Mesenchymal stem cell (in vitro differentiated cells and primary cell): ENCODE data around the gene KLHL14. TPM values are rescaled to one million over a fixed set of nuclear protein-coding genes. Genes with fewer than 3 reads are reported as not detected.

Experiments used
- DNase-seq: peaks from one replicate; pipeline ENCODE4 v3.0.0-alpha.2; 2013
- H2AFZ ChIP-seq: one replicate; pipeline ENCODE4 v1.6.1; 2013; ENCODE audit warnings: low read depth, mild to moderate bottlenecking, control low read depth, inconsistent platforms, low read length, moderate library complexity
- H2AK5ac ChIP-seq: 2 replicates; pipeline ENCODE4 v1.6.1; 2013; ENCODE audit warnings: low read length, moderate library complexity, mild to moderate bottlenecking, inconsistent platforms; ENCODE audit not compliant: severe bottlenecking
- H2BK120ac ChIP-seq: one replicate; pipeline ENCODE4 v1.6.1; 2013; ENCODE audit warnings: low read depth, mild to moderate bottlenecking, inconsistent platforms, low read length, moderate library complexity
- H2BK12ac ChIP-seq, 2 experiments: one replicate each; pipeline ENCODE4 v1.6.1; 2013; ENCODE audit warnings: inconsistent platforms in 2 of 2, low read length in 2 of 2, mild to moderate bottlenecking in 2 of 2, moderate library complexity in 2 of 2, control low read depth in 1 of 2
- H2BK15ac ChIP-seq: one replicate; pipeline ENCODE4 v1.6.1; 2013; ENCODE audit warnings: mild to moderate bottlenecking, low read depth, inconsistent platforms; ENCODE audit not compliant: poor library complexity, severe bottlenecking
- H2BK5ac ChIP-seq: 2 replicates; pipeline ENCODE4 v1.6.1; 2013; ENCODE audit warnings: low read depth, mild to moderate bottlenecking, low read length, control low read depth, inconsistent platforms; ENCODE audit not compliant: poor library complexity, severe bottlenecking
- H3K14ac ChIP-seq, 2 experiments: one replicate each; pipeline ENCODE4 v1.6.1; 2013; ENCODE audit warnings: inconsistent platforms in 2 of 2, low read length in 2 of 2, control low read depth in 1 of 2, mild to moderate bottlenecking in 1 of 2, moderate library complexity in 1 of 2
- H3K18ac ChIP-seq, 2 experiments: one replicate each; pipeline ENCODE4 v1.6.1; 2013; ENCODE audit warnings: inconsistent platforms in 2 of 2, low read length in 2 of 2, control low read depth in 1 of 2, low read depth in 1 of 2, mild to moderate bottlenecking in 1 of 2
- H3K23ac ChIP-seq, 2 experiments: one replicate each; pipeline ENCODE4 v1.6.1; 2013; ENCODE audit warnings: inconsistent platforms in 2 of 2, low read length in 2 of 2, mild to moderate bottlenecking in 2 of 2, moderate library complexity in 2 of 2, control low read depth in 1 of 2
- H3K27ac ChIP-seq: 2 replicates; pipeline ENCODE4 v1.5.1; 2013; ENCODE audit warnings: mild to moderate bottlenecking, moderate library complexity, low read length, control low read depth, inconsistent platforms; ENCODE audit not compliant: poor library complexity, severe bottlenecking
- H3K27me3 ChIP-seq, 2 experiments: 2 replicates each; pipeline versions ENCODE4 v1.6.1 to v1.7.0; 2013; ENCODE audit warnings: low read length in 2 of 2, mild to moderate bottlenecking in 2 of 2, moderate library complexity in 2 of 2, control low read depth in 1 of 2, inconsistent platforms in 1 of 2; ENCODE audit not compliant: control insufficient read depth in 1 of 2, insufficient read depth in 1 of 2
- H3K36me3 ChIP-seq, 2 experiments: 2 replicates each; pipeline versions ENCODE4 v1.6.1 to v1.7.0; 2013; ENCODE audit warnings: low read length in 2 of 2, control low read depth in 1 of 2, inconsistent platforms in 1 of 2, low read depth in 1 of 2, mild to moderate bottlenecking in 1 of 2; ENCODE audit not compliant: insufficient read depth in 2 of 2, control insufficient read depth in 1 of 2
- H3K4ac ChIP-seq, 2 experiments: one replicate each; pipeline ENCODE4 v1.6.1; 2013; ENCODE audit warnings: inconsistent platforms in 2 of 2, low read length in 2 of 2, mild to moderate bottlenecking in 2 of 2, moderate library complexity in 2 of 2, control low read depth in 1 of 2, low read depth in 1 of 2
- H3K4me1 ChIP-seq: 2 replicates; pipeline ENCODE4 v1.6.1; 2013; ENCODE audit warnings: low read depth, low read length, control low read depth; ENCODE audit not compliant: control insufficient read depth, insufficient read depth
- H3K4me2 ChIP-seq: 2 replicates; pipeline ENCODE4 v1.6.1; 2013; ENCODE audit warnings: low read length, mild to moderate bottlenecking, inconsistent platforms; ENCODE audit not compliant: poor library complexity, severe bottlenecking
- H3K4me3 ChIP-seq, 2 experiments: 2 replicates each; pipeline versions ENCODE4 v1.5.1 to v1.7.0; 2013; ENCODE audit warnings: low read length in 2 of 2, mild to moderate bottlenecking in 2 of 2, control low read depth in 1 of 2, low read depth in 1 of 2; ENCODE audit not compliant: insufficient read depth in 1 of 2
- H3K79me1 ChIP-seq: replicated peaks from 2 replicates; pipeline ENCODE4 v1.6.1; 2013; ENCODE audit warnings: mild to moderate bottlenecking, control low read depth, low read length, inconsistent platforms; ENCODE audit not compliant: poor library complexity, severe bottlenecking
- H3K9ac ChIP-seq: 2 replicates; pipeline ENCODE4 v1.7.0; 2013; ENCODE audit warnings: mild to moderate bottlenecking, low read length, moderate library complexity
- H3K9me3 ChIP-seq: 2 replicates; pipeline ENCODE4 v1.7.0; 2013; ENCODE audit warnings: mild to moderate bottlenecking, low read length; ENCODE audit not compliant: control insufficient read depth
- H4K8ac ChIP-seq: one replicate; pipeline ENCODE4 v1.6.1; 2013; ENCODE audit warnings: inconsistent platforms, mild to moderate bottlenecking, low read length, moderate library complexity
- H4K91ac ChIP-seq: one replicate; pipeline ENCODE4 v1.6.1; 2013; ENCODE audit warnings: mild to moderate bottlenecking, low read length, inconsistent platforms
- WGBS: methylation state at CpG from one replicate; pipeline ENCODE4 v1.1.7; 2013; ENCODE audit warnings: mixed read lengths; 5-methylcytosine and 5-hydroxymethylcytosine counted together
- small RNA-seq: library from polyadenylated mRNA; stranded (forward); fragments of <200 nt; extraction: miRNeasy Mini kit (QIAGEN cat#:217004); gene quantifications from one replicate; pipeline ENCODE3, GENCODE V24; 2013; ENCODE audit warnings: low read depth

The KLHL14 gene

DNA sequence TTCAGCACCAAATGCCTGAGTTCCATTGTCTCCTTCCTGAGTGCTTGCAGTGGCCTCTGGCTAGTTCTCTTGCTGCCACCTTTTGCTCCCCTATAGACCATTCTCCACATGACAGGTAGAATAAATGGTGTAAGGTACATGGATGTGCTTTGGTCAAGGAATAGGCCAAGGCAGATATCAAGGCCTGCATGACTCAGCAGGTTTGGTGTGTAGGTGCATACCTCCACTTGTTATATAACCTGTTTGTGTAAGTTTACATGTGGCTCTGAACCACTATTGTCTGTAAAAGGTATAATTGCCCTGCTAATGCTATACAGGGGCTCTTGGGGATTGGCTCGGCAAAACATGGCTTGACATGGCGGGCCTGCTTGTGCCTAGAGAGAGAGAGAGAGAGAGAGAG, 143.5 kb downstream of the KLHL14 start:
- Histone ChIP-seq H3K27me3 (peaks cover 3 to 5% of the 10 kb centered on the region in 2 experiments), H3K4me1 (no peaks in the 10 kb centered on the region), H3K9ac (no peak overlapping the region), H3K4me2 (no peak overlapping the region), H2AFZ (no peak overlapping the region), H3K27ac (no peak overlapping the region), H2BK5ac (no peak overlapping the region), H4K8ac (no peak overlapping the region), H3K36me3 (no peaks in the 10 kb centered on the region), H3K23ac (no peak overlapping the region), H2BK12ac (no peak overlapping the region), H3K4me3 (no peak overlapping the region), H2BK120ac (no peak overlapping the region), H3K14ac (no peak overlapping the region), H4K91ac (no peak overlapping the region), H3K18ac (no peak overlapping the region), H2BK15ac (no peak overlapping the region), H3K4ac (no peak overlapping the region), H3K79me1 (no peaks in the 10 kb centered on the region), H3K9me3 (peaks cover 7% of the 10 kb centered on the region), H2AK5ac (no peak overlapping the region)
- no peak for DNase-seq
- WGBS = 91% methylated on average over 2 of the region's 2 CpGs

DNA sequence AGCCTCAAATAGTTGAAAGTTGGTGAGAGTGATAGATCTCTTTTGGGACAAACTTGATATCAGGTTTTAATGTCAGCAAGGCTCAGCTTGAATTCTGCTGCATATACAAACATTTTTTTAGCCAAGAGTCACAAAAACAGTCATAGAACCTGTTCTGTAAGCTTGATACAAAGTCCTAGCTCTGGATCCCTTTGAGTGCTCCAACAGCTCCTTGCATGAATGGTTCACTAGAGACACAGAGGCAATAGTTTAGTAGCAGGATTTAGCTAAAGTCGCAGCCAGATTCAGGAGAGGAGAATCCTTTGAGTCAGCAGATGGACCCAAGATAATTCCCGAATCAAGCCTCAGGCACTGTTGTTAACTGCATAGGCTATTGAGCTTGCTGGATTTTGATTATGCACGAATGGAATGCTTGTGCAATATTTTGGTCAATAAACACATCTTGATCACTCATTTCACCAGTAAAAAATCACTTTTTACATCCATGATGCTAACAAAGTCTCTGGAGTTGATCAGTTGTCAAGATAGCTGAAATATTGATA, 148.6 kb downstream of the KLHL14 start:
- Histone ChIP-seq H2AK5ac (no peak overlapping the region), H2BK15ac (no peak overlapping the region), H4K8ac (no peak overlapping the region), H3K4me3 (no peak overlapping the region), H3K4me1 (no peaks in the 10 kb centered on the region), H2BK120ac (no peak overlapping the region), H3K27me3 (no peaks in the 10 kb centered on the region), H3K27ac (no peak overlapping the region), H3K9me3 (no peaks in the 10 kb centered on the region), H4K91ac (no peak overlapping the region), H3K9ac (no peak overlapping the region), H3K79me1 (no peaks in the 10 kb centered on the region), H2AFZ (no peak overlapping the region), H2BK12ac (no peak overlapping the region), H3K4ac (no peak overlapping the region), H3K36me3 (no peaks in the 10 kb centered on the region), H3K4me2 (no peak overlapping the region), H3K14ac (no peak overlapping the region), H3K18ac (no peak overlapping the region), H2BK5ac (no peak overlapping the region), H3K23ac (no peak overlapping the region)
- 90% methylated on average over 2 of the region's 3 CpGs for WGBS
- DNase-seq = no peak

DNA sequence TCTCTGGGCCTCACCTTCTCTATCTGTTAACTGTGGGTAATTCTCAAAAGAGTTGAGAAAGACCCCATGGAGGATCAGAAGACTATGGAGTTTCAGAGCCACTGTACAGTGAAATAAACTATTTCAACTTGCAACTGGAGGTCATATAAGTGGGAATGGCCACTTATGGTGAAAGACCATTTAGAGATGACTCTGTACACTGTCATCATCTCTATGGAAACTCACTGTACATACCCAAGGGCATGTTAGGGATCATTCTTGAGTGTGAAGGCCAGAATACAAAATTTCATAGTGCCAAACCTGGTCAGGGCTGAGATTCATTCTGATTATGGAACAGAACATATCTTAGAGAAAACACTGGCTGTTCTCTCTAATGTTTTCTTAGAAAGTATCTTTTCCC, 149.3 kb downstream of the KLHL14 start:
- Histone ChIP-seq H3K14ac (no peak overlapping the region), H4K91ac (no peak overlapping the region), H3K23ac (no peak overlapping the region), H2BK12ac (no peak overlapping the region), H3K9me3 (no peaks in the 10 kb centered on the region), H3K18ac (no peak overlapping the region), H2BK120ac (no peak overlapping the region), H3K4me2 (no peak overlapping the region), H3K4me1 (no peaks in the 10 kb centered on the region), H2BK5ac (no peak overlapping the region), H3K36me3 (no peaks in the 10 kb centered on the region), H3K9ac (no peak overlapping the region), H3K79me1 (no peaks in the 10 kb centered on the region), H3K27ac (no peak overlapping the region), H2AK5ac (no peak overlapping the region), H3K4ac (no peak overlapping the region), H4K8ac (no peak overlapping the region), H3K4me3 (no peak overlapping the region), H2AFZ (no peak overlapping the region), H2BK15ac (no peak overlapping the region), H3K27me3 (no peaks in the 10 kb centered on the region)
- no peak for DNase-seq

Small RNAs within 50 kb of the gene (small RNA-seq; reads per million reads assigned to genes)
- gene AC012123.2 = not detected
